ENCODE results near the gene XPO4.

Gene XPO4

GRCh38 chr13:20769834-20770233 lies 132.7 kb downstream of the XPO4 start:
- H3K27me3 ChIP-seq (ENCODE audit: insufficient read depth, poor library complexity, severe bottlenecking), result no peaks in the 10 kb centered on the region
- H3K36me3 ChIP-seq (ENCODE audit: low read depth), result peaks cover 8% of the 10 kb centered on the region
- H3K4me1 ChIP-seq (ENCODE audit: insufficient read depth, poor library complexity, severe bottlenecking), result peaks cover 6% of the 10 kb centered on the region
- no peak overlapping the region for H3K4me3 ChIP-seq (ENCODE audit: severe bottlenecking)
- TF ChIP-seq CTCF (IDR thresholded peaks at IDR 0.05; ENCODE audit: poor library complexity, severe bottlenecking), result no peak
- no peak for ATAC-seq (ENCODE audit: low read depth)
- no peak for DNase-seq (ENCODE audit: low spot score)
- peaks cover 2% of the 10 kb centered on the region for H3K9me3 ChIP-seq (ENCODE audit: severe bottlenecking)
- no peak overlapping the region for H3K27ac ChIP-seq (ENCODE audit: poor library complexity, severe bottlenecking)

GRCh38 chr13:20769091-20769490 lies 133.5 kb downstream of the XPO4 start:
- ATAC-seq (ENCODE audit: low read depth) (no peak), DNase-seq (ENCODE audit: low spot score) (no peak)
- Histone ChIP-seq H3K27me3 (ENCODE audit: insufficient read depth, poor library complexity, severe bottlenecking) (no peaks in the 10 kb centered on the region), H3K27ac (ENCODE audit: poor library complexity, severe bottlenecking) (no peak overlapping the region), H3K4me3 (ENCODE audit: severe bottlenecking) (no peak overlapping the region), H3K9me3 (ENCODE audit: severe bottlenecking) (peaks cover 2% of the 10 kb centered on the region), H3K36me3 (ENCODE audit: low read depth) (peaks cover 8% of the 10 kb centered on the region), H3K4me1 (ENCODE audit: insufficient read depth, poor library complexity, severe bottlenecking) (peaks cover 6% of the 10 kb centered on the region)
- TF ChIP-seq CTCF (IDR thresholded peaks at IDR 0.05; ENCODE audit: poor library complexity, severe bottlenecking), result no peak

- Histone ChIP-seq H3K4me1 (ENCODE audit: insufficient read depth, poor library complexity, severe bottlenecking) (peaks cover under 1% of the 10 kb centered on the region), H3K9me3 (ENCODE audit: severe bottlenecking) (peaks cover 2% of the 10 kb centered on the region), H3K27me3 (ENCODE audit: insufficient read depth, poor library complexity, severe bottlenecking) (no peaks in the 10 kb centered on the region), H3K27ac (ENCODE audit: poor library complexity, severe bottlenecking) (no peak overlapping the region), H3K36me3 (ENCODE audit: low read depth) (peaks cover 8% of the 10 kb centered on the region), H3K4me3 (ENCODE audit: severe bottlenecking) (no peak overlapping the region)
- ATAC-seq (ENCODE audit: low read depth) (no peak), DNase-seq (ENCODE audit: low spot score) (no peak)
- TF ChIP-seq CTCF (IDR thresholded peaks at IDR 0.05; ENCODE audit: poor library complexity, severe bottlenecking), result no peak
These were observed 135.1 kb downstream of the XPO4 start for GRCh38 chr13:20767309-20767943.

- H3K27ac ChIP-seq (ENCODE audit: poor library complexity, severe bottlenecking), result no peak overlapping the region
- no peak for TF ChIP-seq CTCF (IDR thresholded peaks at IDR 0.05; ENCODE audit: poor library complexity, severe bottlenecking)
- H3K9me3 ChIP-seq (ENCODE audit: severe bottlenecking), result no peaks in the 10 kb centered on the region
- no peaks in the 10 kb centered on the region for H3K36me3 ChIP-seq (ENCODE audit: low read depth)
- ATAC-seq (ENCODE audit: low read depth), result no peak
- H3K4me3 ChIP-seq (ENCODE audit: severe bottlenecking), result no peak overlapping the region
- H3K27me3 ChIP-seq (ENCODE audit: insufficient read depth, poor library complexity, severe bottlenecking), result no peaks in the 10 kb centered on the region
- H3K4me1 ChIP-seq (ENCODE audit: insufficient read depth, poor library complexity, severe bottlenecking), result no peaks in the 10 kb centered on the region
- no peak for DNase-seq (ENCODE audit: low spot score)
These were observed 141.7 kb downstream of the XPO4 start for GRCh38 chr13:20760872-20761271.

- H3K9me3 ChIP-seq (ENCODE audit: severe bottlenecking), result peaks cover 6% of the 10 kb centered on the region
These were observed 148.5 kb downstream of the XPO4 start for GRCh38 chr13:20754009-20754408.

More at GRCh38 chr13:20754009-20754408, 148.5 kb downstream of the XPO4 start:
- Histone ChIP-seq H3K36me3 (ENCODE audit: low read depth) (peaks cover 5% of the 10 kb centered on the region; the same call in 1 of the 2 replicates), H3K4me1 (ENCODE audit: insufficient read depth, poor library complexity, severe bottlenecking) (no peaks in the 10 kb centered on the region), H3K27me3 (ENCODE audit: insufficient read depth, poor library complexity, severe bottlenecking) (no peaks in the 10 kb centered on the region), H3K4me3 (ENCODE audit: severe bottlenecking) (no peak overlapping the region), H3K27ac (ENCODE audit: poor library complexity, severe bottlenecking) (no peak overlapping the region)
- no peak for ATAC-seq (ENCODE audit: low read depth)
- no peak for DNase-seq (ENCODE audit: low spot score)
- TF ChIP-seq CTCF (IDR thresholded peaks at IDR 0.05; ENCODE audit: poor library complexity, severe bottlenecking), result no peak
